Stimulated activated CD8-positive, alpha-beta memory T cell treated with anti-CD3 and anti-CD28 coated beads, Interleukin-7, amount 100 ng/mL, for 4 hours (primary cell): ENCODE measurements around the gene ERBB4.

Experiments used
- DNase-seq, 2 donors: peaks; one replicate each; pipeline ENCODE4 v3.0.0-alpha.2; 2020; ENCODE audit warnings: low read depth in 2 of 2

The ERBB4 gene

DNA sequence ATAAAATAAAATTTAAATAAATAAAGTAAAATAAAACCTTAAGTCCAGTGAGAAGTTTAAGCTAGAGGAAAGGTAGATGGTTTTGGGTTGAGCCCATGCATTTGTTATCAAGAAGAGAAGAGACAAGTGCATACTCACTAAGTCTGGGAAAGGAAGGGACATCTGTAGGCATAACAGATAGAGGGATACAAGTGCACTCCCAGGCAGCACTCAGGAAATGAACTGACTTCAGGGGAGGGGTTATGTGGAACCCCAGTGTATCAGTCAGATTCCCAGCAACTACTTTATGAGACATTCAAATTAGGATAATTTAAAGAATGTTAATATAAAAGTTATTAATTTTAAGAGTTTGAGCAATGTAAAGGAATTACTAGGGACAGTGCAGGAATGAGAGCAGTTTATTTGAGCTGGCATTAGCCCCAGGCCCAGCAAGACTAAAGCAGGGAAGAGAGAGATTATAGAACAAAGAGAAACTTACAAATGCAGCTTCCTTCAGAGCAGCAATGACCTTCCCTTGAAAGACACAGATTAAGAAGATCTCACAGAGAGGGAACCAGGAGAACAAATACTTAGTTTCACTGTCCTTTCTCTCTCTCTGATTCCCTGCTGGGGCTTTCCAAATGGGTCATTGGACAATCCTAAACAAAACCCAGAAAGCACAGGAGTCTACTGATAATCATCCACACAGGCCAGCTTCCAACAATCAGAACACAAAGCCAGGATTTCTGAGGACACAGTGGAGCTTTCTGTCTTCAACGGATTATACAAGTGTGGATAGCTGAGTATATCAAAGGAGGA lies 109.7 kb downstream of the ERBB4 start:
- DNase-seq, result no peak

DNA sequence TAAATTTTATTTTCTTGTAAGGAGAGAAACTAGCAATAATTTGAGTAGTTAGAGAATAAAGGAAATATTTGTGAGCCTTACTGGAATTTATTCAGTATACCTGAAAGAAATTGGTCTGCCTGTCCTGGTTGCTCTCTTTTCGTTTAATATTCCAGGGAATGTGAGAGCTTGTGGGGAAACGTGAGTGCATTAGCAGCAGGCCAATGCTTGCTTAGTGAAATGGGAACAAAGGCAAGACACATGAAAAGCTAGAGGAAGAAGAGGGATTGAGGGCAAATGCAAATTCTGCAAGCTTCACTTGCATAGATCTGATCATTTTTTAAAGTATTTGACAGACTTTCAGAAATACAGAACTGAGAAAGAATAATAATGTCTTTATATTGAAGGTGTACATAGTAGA lies 111.0 kb downstream of the ERBB4 start:
- DNase-seq, result no peak

DNA sequence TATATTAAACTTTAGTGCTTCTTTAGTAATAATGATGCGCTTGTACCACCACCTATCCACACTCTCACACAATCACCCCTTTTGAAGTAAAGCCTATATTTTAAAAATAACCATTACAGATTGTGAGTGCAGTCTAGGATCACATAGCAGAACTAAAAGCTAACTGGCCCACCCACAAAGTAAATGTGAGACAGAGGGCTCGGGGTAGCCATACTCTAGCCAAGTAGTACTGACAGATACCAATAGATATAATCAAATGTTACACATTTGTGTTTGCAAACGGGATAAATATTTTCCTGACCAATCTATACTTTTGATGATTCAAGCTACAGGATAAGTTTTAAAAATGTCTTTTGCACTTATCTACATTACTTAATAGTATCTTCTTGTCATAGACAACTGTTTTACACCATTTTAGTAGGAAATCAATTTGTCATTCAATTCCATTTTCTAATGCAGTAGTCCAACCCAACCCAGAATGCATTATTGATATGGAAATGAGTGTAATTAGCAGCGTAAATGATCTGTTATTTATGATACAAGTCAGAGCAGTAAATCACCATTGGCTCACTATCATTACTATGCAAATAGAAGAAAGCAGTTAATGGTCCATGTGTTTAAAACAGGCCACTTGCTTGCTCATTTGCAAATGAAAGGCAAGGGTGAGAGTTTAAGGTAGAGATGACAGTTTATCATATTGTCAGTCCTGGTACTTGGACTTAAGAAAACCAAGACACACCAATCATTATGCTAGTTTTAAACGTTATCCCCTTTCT lies 111.8 kb downstream of the ERBB4 start:
- DNase-seq, result no peak

DNA sequence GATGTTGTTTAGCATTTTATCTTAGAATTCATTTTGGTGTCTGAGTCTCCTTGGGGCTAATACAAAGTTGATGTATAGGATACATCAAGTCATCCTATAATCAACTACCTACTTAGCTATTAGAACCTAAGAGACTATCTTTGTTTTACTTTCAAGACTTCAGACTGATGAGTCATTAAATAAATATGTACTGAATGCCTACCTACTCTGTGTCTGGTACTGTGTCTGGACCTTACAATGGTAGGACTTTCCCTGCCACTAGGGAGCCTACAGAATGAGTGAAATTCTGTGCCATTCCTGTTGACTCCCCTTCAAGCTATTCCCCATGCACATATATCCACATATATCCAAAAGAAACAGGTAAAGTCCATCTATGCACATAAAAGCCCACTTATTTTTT lies 114.5 kb downstream of the ERBB4 start:
- no peak for DNase-seq

DNA sequence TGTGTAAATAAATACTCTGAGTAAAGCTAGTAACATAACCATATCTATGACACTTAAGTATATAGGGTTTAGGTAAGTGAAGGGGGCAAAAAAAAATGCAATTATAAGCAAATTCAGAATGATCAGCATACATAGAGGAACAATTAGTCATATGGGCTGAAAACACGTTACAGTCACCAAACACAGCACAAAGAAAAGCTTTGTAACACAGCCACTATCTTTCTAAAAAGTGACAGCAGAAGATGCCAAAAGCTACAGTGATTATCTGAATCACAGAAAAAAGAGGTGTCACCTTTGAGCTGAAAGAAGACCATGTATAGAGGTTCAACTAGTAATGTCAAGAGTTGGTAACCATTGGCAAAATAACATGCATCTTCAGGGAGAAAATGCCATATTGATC lies 115.5 kb downstream of the ERBB4 start:
- no peak for DNase-seq

DNA sequence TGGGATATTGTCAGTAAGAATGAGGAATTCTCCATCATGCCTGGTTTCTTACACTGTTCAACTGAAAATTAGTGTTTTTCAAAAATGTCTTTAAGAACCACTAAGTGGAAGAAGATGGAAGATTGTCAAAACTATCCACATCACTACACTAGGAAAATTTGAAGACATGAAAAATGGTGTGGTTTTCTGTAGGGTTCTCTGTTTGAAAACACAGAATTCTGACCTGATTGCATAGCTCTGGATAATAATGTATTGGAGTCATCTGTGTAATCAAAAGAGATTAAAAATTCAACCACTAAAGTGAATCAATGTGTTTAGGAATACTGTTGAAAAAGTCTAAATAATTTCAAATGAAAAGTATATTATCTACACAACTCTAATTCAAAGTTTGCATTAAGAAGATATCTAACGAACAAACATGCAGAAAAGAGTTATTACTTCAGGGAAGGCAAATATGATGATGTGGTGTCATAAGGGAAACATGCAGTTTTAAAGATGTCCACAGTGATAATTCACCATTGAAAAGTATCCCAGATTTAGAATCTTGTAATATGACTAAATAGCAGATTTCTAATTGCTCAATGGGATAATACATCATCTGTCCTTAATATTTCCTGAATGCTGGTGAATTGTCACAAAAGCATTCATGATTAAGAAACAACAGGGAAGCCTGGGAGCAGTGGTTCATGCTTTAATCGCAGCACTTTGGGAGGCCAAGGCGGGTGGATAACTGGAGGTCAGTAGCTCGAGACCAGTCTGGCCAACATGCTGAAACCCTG lies 116.9 kb downstream of the ERBB4 start:
- no peak for DNase-seq

DNA sequence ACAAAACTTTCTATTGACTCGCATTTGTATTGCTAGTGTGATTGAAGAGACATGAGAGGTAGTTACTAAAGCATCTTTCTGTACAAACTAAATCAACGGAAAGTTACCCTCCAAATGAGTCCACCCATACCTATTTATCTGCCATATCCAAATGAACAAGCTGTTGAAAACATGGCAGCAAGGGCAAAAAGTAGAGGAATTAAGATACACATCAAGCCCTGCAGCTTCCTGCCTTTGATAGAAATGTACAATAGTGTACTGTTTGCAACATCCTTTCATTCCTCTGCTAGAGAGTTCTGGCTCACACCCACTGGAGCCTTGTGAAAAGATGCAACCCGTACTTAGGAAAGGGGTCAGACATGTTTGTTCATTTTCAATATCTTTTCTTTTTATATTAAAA lies 122.5 kb downstream of the ERBB4 start:
- no peak for DNase-seq

DNA sequence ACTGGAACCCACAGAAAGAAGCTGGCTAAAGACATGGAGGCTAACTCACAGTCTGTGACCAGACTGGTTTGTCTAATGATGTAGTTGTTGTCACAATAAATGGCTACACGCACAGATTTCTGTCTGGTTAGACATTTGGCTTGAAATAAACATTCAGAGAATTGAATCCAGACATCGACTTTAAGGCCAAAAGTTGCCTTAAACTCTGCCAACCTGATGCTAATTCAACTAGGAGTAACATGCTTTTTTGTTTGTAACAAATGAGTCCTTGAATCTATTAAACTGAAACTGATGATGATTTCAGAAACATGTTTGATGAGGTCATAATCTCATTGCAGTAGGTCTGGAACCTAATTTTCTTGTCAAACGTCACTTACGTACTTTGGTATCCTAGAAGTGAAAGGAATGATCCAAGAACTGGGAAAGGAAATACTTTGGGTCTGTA lies 123.8 kb downstream of the ERBB4 start:
- no peak for DNase-seq

DNA sequence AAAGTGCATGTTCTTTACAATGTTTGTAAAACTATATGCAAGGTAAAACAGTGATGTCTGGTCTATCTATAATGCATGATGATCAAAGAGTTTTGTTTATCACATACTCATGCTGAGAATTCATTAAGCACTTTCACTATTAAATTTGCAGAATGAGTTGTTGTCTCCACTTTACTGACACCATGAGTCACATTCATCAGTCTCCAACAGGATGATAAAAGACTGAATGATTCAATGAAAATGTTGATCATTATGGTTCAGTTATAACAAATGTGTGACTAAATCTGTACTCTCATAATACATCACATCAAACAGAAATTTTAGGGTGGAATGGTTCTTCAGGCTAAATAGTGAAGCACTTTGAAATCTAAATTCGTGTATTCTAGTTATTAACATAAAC lies 129.0 kb downstream of the ERBB4 start:
- DNase-seq, result no peak

DNA sequence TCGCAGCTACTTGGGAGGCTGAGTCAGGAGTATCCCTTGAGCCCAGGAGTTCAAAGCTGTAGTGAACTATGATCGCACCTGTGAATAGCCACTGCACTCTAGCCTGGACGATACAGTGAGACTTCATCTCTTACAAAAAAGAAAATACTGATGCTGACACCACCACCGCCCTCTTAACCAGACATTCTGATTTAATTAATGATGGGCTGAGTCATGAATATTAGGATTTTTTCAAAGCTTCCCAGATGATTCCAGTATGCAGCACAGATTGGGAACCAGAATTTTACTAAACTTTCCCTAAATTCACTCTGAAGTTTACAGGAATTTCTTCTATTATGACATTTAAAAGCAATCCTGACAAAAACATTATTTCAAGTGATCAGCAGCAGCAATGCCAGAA lies 130.1 kb downstream of the ERBB4 start:
- DNase-seq, result no peak

DNA sequence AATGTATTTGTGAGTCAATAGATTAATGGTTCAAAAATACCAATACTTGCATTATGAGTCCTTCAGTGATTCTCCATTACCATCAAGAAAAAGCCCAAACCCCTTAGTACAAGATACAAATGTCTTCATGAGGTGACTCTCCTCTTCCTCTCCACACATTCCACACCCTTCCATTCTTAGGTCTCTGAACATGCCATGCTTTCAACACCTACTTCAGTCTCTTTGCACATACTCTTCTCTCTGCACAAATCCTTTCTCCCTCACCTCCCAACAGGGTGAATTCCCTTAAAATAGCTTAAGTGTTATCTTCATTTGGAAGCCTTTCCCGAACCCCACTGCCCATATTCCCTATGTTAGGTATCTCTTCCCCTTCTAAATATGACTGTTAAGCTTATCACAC lies 131.9 kb downstream of the ERBB4 start:
- DNase-seq, result no peak

DNA sequence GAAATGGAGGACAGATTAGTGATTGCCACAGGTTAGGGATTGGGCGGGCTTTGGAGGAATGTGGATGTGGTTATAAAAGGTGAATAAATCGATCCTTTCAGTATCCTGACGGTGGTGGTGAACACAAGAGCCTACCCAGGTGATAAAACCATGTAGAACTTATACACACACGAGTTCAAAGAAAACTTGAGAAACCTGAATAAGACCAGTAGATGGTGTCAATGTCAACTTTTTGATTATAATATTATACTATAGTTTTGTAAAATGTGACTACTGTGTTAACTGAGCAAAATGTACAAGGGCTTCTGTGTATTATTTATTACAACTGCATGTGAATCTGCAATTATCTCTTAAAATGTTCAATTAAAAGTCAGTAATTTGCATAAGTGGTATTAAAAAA lies 136.3 kb downstream of the ERBB4 start:
- no peak for DNase-seq

DNA sequence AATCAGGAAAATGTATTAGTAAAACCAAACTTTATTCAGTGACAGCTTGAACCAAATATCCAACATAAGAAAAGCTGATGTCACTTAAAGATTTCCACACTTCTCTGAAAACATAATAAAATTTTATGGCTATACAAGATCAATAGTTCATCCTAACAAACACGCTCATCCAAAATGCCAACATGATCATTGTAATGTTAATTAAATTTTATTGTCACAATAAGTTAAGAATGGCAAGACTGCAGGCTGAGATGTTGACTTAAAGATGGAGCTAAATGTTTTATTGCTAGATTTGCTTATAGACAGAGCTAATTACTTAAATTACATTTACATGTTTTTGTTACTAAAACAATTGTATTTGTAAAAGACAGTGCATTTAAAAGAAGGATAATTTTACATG lies 140.3 kb downstream of the ERBB4 start:
- no peak for DNase-seq

DNA sequence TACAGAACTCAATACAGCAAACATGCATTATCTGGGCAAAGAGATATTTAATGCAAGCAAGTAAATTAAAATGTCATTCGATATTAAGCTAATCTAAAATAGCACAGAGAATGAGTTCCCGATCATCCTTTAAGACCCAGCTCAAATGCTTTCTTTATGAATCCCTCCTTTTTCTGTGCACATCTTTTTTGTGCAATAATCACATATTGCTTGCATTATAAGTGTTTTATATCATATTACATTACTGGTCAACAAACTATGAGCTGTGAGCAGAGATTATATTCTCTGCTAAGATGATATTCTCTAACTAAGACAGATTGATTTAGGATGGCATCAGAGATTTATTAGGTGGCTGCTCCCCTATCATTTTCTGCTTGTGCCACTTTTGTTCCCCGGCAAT lies 146.1 kb downstream of the ERBB4 start:
- no peak for DNase-seq

DNA sequence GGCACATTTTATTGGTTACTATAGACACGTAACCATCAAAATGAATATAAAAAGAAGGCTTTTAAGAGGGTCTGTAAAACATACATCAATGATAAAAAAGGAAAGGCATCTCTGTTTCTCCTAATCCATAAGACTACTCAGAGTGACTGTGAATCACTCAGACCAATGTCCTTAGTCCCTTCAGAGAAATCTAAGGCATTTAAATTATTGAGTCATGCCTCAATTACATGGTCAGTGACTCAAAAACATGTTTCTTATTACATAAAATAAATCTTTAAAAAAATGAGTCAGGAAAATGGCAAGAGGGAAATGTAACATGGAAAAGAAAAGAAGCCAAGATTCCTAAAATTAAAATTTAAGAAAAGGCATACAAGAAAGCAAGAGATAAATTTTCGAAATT lies 146.6 kb downstream of the ERBB4 start:
- DNase-seq, result no peak

DNA sequence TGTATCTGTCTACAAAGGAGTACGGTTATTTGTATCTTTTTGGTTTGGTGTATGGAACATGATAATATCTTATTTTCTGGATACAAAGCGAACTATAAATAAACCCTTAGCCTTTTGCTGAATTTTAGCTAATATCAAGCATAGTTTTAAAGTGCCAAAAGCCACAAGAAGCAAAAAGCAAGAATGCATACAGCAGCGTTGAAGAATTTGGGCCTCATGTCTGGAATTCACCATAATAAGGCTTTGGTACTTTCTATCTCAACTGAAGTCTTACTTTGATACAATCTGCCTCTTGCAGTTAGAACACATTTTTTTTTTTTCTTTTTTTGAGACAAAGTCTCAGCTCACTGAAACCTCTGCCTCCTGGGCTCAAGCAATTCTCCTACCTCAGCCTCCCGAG lies 151.5 kb downstream of the ERBB4 start:
- DNase-seq, result no peak

DNA sequence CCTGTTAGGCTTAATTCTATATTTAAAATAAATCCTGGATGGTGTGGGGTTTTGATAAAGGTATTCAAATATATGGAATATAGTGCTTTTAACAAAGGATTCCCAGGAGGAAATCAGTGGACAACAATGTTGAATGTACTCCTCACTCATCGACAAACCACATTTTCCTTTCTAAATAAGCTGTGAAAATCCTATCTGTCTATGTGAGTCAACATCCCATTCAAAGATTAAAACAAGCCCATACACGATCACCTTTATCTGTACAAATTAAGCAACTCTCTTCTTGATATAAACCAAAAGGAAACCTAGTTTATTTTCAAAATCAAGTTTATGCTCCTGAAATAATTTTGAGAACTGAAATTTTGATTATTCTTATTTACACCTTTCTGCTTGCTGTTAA lies 153.4 kb downstream of the ERBB4 start:
- no peak for DNase-seq

DNA sequence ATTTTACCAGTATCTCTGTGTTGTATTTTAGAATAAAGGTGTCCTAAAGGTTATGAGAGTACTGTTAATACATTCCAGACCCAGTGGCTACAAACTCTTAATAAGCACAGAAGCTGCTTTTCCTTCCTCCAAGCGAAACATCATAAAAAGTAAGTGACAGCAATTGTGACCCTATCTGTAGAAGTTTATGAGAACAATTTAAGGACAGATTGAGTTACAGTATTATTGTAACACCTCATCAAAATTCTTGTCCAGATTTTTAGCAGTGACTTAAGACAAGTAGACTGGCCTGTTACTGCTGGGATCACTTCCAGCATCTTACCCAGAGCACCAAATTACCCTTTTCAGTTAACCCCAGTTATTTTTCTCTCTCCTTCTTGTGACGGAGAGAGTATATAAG lies 154.6 kb downstream of the ERBB4 start:
- DNase-seq, result no peak

DNA sequence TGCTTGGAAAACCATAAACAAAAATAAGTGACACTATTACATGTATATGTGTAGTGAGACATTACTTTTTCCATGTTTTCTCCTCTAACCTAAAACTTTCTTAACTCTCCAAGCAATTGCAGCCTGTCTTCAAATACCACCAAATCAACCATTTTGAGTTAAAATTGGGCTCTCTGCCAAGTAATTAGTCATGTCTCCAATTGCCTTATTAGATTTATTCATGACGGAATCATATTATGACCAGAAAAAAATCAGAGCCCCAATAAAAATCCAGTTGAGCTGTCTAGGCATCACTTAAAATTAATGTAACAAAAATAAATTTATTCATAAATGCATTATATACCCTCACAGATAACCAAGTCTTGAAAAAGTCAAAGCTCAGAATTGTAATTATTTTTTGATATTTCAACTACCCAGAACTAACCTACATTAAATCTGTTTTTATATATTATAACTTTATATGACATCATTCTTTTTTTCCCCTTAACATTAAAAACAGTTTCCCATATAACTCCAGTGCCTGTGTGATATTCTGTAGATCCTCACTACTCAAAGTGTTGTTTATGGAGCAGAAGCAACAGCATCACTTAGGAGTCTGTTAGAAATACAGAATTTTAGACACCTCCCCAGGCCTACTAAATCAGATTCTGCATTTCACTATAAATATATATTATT lies 157.0 kb downstream of the ERBB4 start:
- no peak for DNase-seq

DNA sequence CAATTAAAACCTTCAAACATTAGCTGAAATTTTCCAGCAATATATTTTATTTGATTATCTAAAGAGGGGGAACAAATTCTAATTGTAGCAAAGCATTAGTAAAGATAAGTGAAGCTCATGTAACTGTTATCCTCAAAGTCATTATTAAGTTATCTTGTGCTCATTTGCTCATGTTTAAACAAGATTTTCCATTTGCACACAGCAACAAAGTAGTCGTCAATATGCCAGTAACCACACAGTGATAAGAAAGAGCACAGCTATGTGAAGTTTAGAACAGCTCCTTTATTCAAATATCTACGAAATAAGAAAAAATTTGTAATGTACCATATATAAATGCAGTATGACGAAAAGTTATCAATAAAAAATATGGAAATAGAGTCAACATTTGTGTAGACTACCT lies 159.5 kb downstream of the ERBB4 start:
- DNase-seq, result no peak

DNA sequence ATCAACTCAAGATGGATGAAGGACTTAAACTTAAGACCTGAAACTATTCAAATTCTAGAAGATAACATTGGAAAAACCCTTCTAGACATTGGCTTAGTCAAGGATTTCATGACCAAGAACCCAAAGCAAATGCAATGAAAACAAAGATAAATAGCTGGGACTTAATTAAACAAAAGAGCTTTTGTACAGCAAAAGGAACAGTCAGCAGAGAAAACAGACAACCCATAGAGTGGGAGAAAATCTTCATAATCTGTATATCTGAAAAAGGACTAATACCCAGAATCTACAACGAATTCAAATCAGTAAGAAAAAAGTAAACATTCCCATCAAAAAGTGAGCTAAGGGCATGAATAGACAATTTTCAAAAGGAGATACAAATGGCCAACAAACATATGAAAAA lies 171.2 kb downstream of the ERBB4 start:
- no peak for DNase-seq
